NB4 (cell line): ENCODE data around the gene RNF150.

Source experiments
- CTCF ChIP-seq: IDR thresholded peaks from one replicate; pipeline ENCODE4 v1.5.1; 2012; ENCODE audit warnings: low read depth, low read length
- POLR2A ChIP-seq: IDR thresholded peaks from 2 replicates; pipeline ENCODE4 v1.6.1; 2011; ENCODE audit warnings: mild to moderate bottlenecking; ENCODE audit not compliant: insufficient read length; ENCODE audit errors: extremely low read depth

GRCh38 chr4:141002323-141002805 is 130.9 kb downstream of the RNF150 start:
- TF ChIP-seq CTCF: no peak
- no peak for TF ChIP-seq POLR2A
